HL-60/S4 treated with phorbol 12-myristate 13-acetate at 8.2 ng/mL for 4 days and 3 days (cell line): ENCODE measurements around the gene ANO9.

ENCODE experiments used
- in situ Hi-C: fragments of 300-500 bp; cut with MboI; formaldehyde crosslinking; loops from 2 replicates; pipeline ENCODE4 v1.15.0; 2022; ENCODE audit warnings: low sequenced_read_pairs

ANO9 gene

GRCh38 chr11:372809-373715 lies 68.7 kb downstream of the ANO9 start:
- in situ Hi-C loops = no loop called here

DNA sequence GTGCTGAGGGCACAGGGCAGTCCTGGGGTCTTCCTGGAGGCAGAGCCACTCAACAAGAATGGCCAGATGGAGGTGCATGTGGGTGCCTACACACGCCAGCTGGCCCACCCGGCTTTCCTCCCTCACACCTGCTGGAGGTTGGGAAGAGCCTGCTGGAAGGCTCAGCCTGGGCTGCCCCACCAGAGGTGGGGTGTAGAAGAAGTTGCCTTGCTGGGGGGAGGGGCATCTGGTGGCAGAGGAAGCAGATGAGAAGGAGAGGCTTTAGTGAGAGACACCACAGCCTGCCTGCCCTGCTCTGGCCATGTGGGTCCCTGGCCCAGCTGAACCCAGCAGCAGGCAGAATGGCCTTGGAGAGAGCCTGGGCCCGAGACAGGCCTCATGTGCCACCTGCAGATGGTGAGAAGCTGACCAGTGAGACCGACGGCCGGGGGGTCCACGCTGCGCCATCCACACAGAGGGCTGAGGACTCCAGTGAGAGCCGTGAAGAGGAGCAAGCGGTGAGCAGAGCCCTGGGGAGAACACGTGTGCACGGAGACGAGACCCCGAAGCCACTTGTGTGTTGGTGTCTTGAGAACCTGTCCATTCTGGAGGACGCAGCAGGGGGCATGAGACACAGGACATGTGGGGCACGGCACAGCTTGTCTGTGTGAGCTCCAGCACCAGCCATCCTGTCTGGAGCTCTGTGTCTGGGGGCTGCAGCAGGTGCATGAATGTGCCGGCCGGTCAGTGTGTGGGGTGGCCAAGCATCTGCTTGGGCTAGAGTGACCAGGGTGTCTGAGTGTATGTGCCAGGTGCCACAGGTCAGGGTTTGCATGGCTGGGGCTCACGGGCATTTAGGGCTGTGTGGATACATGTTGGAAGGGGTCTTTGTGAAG lies 69.9 kb downstream of the ANO9 start:
- in situ Hi-C loops = no loop called here

DNA sequence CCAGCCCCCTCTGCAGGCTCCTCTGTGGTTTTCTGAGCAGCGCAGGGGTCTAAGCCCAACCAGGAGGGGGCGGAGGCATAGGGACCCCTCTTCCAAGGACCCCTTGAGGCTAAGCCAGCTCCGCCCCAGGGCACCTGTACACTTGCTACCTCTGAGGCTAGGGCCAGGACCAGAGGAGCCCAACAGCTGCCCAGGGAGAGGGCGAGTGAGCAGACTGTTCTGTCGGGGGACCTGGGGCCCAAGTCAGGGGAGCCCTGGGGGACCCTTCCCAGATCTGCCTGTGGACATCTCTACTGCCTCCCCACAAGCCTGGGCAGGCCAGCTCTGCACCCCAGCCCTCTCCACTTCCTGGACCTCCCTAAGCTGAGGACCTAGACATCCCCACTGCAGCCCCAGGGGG lies 70.8 kb downstream of the ANO9 start:
- in situ Hi-C loops = no loop called here

GRCh38 chr11:370070-370941 lies 71.5 kb downstream of the ANO9 start:
- in situ Hi-C loops = no loop called here

DNA sequence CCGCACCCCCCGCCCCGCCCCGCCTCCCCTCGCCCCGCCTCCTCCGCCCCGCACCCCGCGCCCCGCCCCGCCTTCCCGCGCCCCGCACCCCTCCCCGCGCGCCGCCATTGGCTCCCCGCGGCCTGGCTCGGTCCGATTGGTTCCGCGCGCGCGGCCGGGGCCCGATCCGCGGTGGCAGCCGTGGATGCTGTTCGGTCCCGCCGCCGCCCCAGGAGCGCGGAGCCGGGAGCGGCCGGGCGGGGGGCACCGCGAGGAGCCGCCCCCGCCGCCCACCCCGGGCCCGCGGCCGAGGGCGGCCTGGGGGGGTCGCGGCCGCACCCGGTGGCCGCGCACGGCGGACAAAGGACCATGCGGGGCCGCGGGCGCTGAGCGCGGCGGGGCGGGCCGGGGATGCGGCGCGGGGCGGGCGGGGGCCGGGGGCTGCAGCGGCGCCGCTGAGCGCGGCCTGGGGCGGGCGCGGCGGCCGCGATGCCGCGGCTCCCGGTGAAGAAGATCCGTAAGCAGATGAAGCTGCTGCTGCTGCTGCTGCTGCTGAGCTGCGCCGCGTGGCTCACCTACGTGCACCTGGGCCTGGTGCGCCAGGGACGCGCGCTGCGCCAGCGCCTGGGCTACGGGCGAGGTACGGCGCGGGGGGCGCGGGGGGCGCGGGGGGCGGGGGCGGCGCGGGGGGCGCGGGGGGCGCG lies 72.3 kb downstream of the ANO9 start, which contains the start of gene B4GALNT4:
Gene B4GALNT4, plus strand, starts transcription at position 164 of the 683 bp plus-strand sequence. Its CDS starts 305 bp downstream, at position 469.
- in situ Hi-C loops = no loop called here

GRCh38 chr11:368414-369335 lies 73.1 kb downstream of the ANO9 start:
- in situ Hi-C loops = no loop called here

DNA sequence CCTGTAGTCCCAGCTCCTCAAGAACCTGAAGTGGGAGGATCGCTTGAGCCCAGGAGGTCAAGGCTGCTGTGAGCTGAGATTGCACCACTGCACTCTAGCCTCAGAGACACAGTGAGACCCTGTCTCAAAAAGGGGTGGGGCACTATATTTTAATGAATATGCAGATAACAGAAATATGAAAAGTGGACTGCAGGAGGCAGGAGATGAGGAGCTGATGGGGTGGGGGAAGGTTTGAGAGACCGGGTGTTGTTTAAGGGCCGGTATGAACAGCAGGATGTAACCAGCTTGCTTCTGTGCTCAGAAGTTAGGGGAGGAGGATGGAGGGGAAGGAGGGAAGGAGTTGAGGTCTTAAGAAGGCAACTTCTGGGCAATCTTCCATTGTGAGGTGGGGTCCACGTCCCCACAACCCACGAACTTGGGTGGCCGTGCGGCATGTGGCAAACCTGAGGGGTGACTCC lies 73.8 kb downstream of the ANO9 start:
- in situ Hi-C loops = no loop called here
